ENCODE measurements around the gene ITPKC. TPM values are rescaled to one million over a fixed set of nuclear protein-coding genes. Genes with fewer than 3 reads are reported as not detected.

Gene ITPKC
- total and polyA plus RNA-seq, 2 of the 13 experiments (the other 11 are each of a cell fraction or from before 2014, with no cell fraction given): 6.9 to 11.2 TPM

- TF ChIP-seq RORA (CRISPR knock-in tag; IDR thresholded peaks at IDR 0.05) (no peak), ATF7-NPFF (CRISPR knock-in tag; IDR thresholded peaks at IDR 0.05; ENCODE audit: low read depth) (no peak), BRCA1 (CRISPR knock-in tag; IDR thresholded peaks at IDR 0.05) (no peak), TAF15 (IDR thresholded peaks at IDR 0.05; ENCODE audit: low read depth, low read length, poor library complexity, severe bottlenecking) (no peak), ZNF230 (CRISPR knock-in tag; IDR thresholded peaks at IDR 0.05) (no peak), POLR2G (IDR thresholded peaks at IDR 0.05; ENCODE audit: low read depth, low read length) (peak; percentile 70), SMARCE1 (IDR thresholded peaks at IDR 0.05; ENCODE audit: borderline replicate concordance) (no peak), NR3C1 (CRISPR knock-in tag; IDR thresholded peaks at IDR 0.05) (no peak), SMAD9 (CRISPR knock-in tag; IDR thresholded peaks at IDR 0.05) (no peak), ZNF331 (CRISPR knock-in tag; IDR thresholded peaks at IDR 0.05) (no peak; the same call in 1 of the 2 replicates), SKI (IDR thresholded peaks at IDR 0.05; ENCODE audit: partially characterized antibody) (no peak), ZFY (CRISPR knock-in tag; IDR thresholded peaks at IDR 0.05) (0 out of 2 replicates have a peak, but pooled peaks have one; percentile 37), HMG20B (CRISPR knock-in tag; conservative IDR thresholded peaks at IDR 0.05) (no peak), ZFP36L2 (CRISPR knock-in tag; IDR thresholded peaks at IDR 0.05) (no peak), IRF2 (CRISPR knock-in tag; IDR thresholded peaks at IDR 0.05) (peak; percentile 50; the same call in 1 of the 2 replicates), XBP1 (CRISPR knock-in tag; IDR thresholded peaks at IDR 0.05) (no peak; the same call in 1 of the 2 replicates), GTF3A (CRISPR knock-in tag; conservative IDR thresholded peaks at IDR 0.05) (0 out of 2 replicates have a peak, but pooled peaks have one; percentile 34)
- TF ChIP-seq, protein P1, sequence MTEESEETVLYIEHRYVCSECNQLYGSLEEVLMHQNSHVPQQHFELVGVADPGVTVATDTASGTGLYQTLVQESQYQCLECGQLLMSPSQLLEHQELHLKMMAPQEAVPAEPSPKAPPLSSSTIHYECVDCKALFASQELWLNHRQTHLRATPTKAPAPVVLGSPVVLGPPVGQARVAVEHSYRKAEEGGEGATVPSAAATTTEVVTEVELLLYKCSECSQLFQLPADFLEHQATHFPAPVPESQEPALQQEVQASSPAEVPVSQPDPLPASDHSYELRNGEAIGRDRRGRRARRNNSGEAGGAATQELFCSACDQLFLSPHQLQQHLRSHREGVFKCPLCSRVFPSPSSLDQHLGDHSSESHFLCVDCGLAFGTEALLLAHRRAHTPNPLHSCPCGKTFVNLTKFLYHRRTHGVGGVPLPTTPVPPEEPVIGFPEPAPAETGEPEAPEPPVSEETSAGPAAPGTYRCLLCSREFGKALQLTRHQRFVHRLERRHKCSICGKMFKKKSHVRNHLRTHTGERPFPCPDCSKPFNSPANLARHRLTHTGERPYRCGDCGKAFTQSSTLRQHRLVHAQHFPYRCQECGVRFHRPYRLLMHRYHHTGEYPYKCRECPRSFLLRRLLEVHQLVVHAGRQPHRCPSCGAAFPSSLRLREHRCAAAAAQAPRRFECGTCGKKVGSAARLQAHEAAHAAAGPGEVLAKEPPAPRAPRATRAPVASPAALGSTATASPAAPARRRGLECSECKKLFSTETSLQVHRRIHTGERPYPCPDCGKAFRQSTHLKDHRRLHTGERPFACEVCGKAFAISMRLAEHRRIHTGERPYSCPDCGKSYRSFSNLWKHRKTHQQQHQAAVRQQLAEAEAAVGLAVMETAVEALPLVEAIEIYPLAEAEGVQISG (CRISPR knock-in tag; IDR thresholded peaks at IDR 0.05): no peak; the same call in none of the 2 replicates
- TF ChIP-seq, protein P2, sequence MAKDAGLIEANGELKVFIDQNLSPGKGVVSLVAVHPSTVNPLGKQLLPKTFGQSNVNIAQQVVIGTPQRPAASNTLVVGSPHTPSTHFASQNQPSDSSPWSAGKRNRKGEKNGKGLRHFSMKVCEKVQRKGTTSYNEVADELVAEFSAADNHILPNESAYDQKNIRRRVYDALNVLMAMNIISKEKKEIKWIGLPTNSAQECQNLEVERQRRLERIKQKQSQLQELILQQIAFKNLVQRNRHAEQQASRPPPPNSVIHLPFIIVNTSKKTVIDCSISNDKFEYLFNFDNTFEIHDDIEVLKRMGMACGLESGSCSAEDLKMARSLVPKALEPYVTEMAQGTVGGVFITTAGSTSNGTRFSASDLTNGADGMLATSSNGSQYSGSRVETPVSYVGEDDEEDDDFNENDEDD (CRISPR knock-in tag; IDR thresholded peaks at IDR 0.05; ENCODE audit: borderline replicate concordance): peak; percentile 96
- TF ChIP-seq, protein P3, sequence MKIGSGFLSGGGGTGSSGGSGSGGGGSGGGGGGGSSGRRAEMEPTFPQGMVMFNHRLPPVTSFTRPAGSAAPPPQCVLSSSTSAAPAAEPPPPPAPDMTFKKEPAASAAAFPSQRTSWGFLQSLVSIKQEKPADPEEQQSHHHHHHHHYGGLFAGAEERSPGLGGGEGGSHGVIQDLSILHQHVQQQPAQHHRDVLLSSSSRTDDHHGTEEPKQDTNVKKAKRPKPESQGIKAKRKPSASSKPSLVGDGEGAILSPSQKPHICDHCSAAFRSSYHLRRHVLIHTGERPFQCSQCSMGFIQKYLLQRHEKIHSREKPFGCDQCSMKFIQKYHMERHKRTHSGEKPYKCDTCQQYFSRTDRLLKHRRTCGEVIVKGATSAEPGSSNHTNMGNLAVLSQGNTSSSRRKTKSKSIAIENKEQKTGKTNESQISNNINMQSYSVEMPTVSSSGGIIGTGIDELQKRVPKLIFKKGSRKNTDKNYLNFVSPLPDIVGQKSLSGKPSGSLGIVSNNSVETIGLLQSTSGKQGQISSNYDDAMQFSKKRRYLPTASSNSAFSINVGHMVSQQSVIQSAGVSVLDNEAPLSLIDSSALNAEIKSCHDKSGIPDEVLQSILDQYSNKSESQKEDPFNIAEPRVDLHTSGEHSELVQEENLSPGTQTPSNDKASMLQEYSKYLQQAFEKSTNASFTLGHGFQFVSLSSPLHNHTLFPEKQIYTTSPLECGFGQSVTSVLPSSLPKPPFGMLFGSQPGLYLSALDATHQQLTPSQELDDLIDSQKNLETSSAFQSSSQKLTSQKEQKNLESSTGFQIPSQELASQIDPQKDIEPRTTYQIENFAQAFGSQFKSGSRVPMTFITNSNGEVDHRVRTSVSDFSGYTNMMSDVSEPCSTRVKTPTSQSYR (CRISPR knock-in tag; IDR thresholded peaks at IDR 0.05; ENCODE audit: borderline replicate concordance): no peak
- TF ChIP-seq, protein P4, sequence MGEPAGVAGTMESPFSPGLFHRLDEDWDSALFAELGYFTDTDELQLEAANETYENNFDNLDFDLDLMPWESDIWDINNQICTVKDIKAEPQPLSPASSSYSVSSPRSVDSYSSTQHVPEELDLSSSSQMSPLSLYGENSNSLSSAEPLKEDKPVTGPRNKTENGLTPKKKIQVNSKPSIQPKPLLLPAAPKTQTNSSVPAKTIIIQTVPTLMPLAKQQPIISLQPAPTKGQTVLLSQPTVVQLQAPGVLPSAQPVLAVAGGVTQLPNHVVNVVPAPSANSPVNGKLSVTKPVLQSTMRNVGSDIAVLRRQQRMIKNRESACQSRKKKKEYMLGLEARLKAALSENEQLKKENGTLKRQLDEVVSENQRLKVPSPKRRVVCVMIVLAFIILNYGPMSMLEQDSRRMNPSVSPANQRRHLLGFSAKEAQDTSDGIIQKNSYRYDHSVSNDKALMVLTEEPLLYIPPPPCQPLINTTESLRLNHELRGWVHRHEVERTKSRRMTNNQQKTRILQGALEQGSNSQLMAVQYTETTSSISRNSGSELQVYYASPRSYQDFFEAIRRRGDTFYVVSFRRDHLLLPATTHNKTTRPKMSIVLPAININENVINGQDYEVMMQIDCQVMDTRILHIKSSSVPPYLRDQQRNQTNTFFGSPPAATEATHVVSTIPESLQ (CRISPR knock-in tag; conservative IDR thresholded peaks at IDR 0.05): no peak
Observed at GRCh38 chr19:40750058-40750873, 33.4 kb downstream of the ITPKC start, which contains the start of gene ACTMAP (continued).

Measured in HepG2 (cell line).